Measurements from ENCODE around the gene ZNF597. TPM values are rescaled to one million over a fixed set of nuclear protein-coding genes. Genes with fewer than 3 reads are reported as not detected.
"Not testable (repeated sequence)": the region's sequence is repeated elsewhere in the genome, so short reads cannot be mapped to it uniquely, and the experiment has no call there.

The ZNF597 gene
- total RNA-seq, 2 experiments from 2014 or later = 1.9 to 2.1 TPM

GRCh38 chr16:3478242-3478925, 35.1 kb upstream of the ZNF597 start:
- ChIA-PET POLR2A (no interaction called here), CTCF (ENCODE audit: unreplicated experiment) (no interaction called here)
- intact Hi-C loops (cut with micrococcal nuclease; ENCODE audit: unreplicated experiment) = no loop called here
- DNase-seq (ENCODE audit: low spot score) = no peak
- H3K4me3 ChIP-seq (ENCODE audit: low read depth, low read length, poor library complexity, severe bottlenecking) = no peak overlapping the region
- H3K4me2 ChIP-seq (ENCODE audit: low read length) = no peak overlapping the region
- no peak for TF ChIP-seq EZH2phosphoT487 (IDR thresholded peaks at IDR 0.05; ENCODE audit: borderline replicate concordance, low read depth, low read length)
- no peak for TF ChIP-seq CTCF (conservative IDR thresholded peaks at IDR 0.05; ENCODE audit: low read length)
- H3K4me1 ChIP-seq (ENCODE audit: insufficient read depth, low read length, poor library complexity, severe bottlenecking) = no peaks in the 10 kb centered on the region
- peaks cover 42% of the 10 kb centered on the region for H3K36me3 ChIP-seq (ENCODE audit: insufficient read depth, low read length)
- no peaks in the 10 kb centered on the region for H3K9me2 ChIP-seq (ENCODE audit: insufficient read depth, low read length)
- no TSS peak for BruUV-seq (replicated peaks)
- H4K20me1 ChIP-seq (ENCODE audit: insufficient read depth, low read length) = no peaks in the 10 kb centered on the region
- no peaks in the 10 kb centered on the region for H3K9me3 ChIP-seq (ENCODE audit: low read length)
- no peak overlapping the region for H2AFZ ChIP-seq (ENCODE audit: low read length)
- no peaks in the 10 kb centered on the region; the same call in 1 of the 2 replicates for H3K79me2 ChIP-seq (ENCODE audit: insufficient read depth, low read depth, low read length)
- H3K27ac ChIP-seq (ENCODE audit: low read depth, low read length, poor library complexity, severe bottlenecking) = no peak overlapping the region

- no peak for DNase-seq (ENCODE audit: low spot score)
- no TSS peak for BruUV-seq (replicated peaks)
- ChIA-PET POLR2A (interaction anchor here (0.5 to 0.6 kb wide), 2 partner anchors 125 to 416 kb away, joined by 3 to 4 read pairs; no protein-coding TSS in a partner anchor), CTCF (ENCODE audit: unreplicated experiment) (no interaction called here)
- no peaks in the 10 kb centered on the region; the same call in 1 of the 2 replicates for H3K79me2 ChIP-seq (ENCODE audit: insufficient read depth, low read depth, low read length)
- no peaks in the 10 kb centered on the region for H4K20me1 ChIP-seq (ENCODE audit: insufficient read depth, low read length)
- no peaks in the 10 kb centered on the region for H3K4me1 ChIP-seq (ENCODE audit: insufficient read depth, low read length, poor library complexity, severe bottlenecking)
- H2AFZ ChIP-seq (ENCODE audit: low read length) = no peak overlapping the region
- no peaks in the 10 kb centered on the region for H3K9me3 ChIP-seq (ENCODE audit: low read length)
- no peak overlapping the region for H3K4me2 ChIP-seq (ENCODE audit: low read length)
- no peak overlapping the region for H3K4me3 ChIP-seq (ENCODE audit: low read depth, low read length, poor library complexity, severe bottlenecking)
- intact Hi-C loops (cut with micrococcal nuclease; ENCODE audit: unreplicated experiment) = no loop called here
- H3K36me3 ChIP-seq (ENCODE audit: insufficient read depth, low read length) = peaks cover 43% of the 10 kb centered on the region
- no peaks in the 10 kb centered on the region for H3K9me2 ChIP-seq (ENCODE audit: insufficient read depth, low read length)
- no peak overlapping the region for H3K27ac ChIP-seq (ENCODE audit: low read depth, low read length, poor library complexity, severe bottlenecking)
- TF ChIP-seq CTCF (conservative IDR thresholded peaks at IDR 0.05; ENCODE audit: low read length) = no peak
- no peak for TF ChIP-seq EZH2phosphoT487 (IDR thresholded peaks at IDR 0.05; ENCODE audit: borderline replicate concordance, low read depth, low read length)
These were observed 33.1 kb upstream of the ZNF597 start for GRCh38 chr16:3476409-3476808.

GRCh38 chr16:3475604-3476375, 32.5 kb upstream of the ZNF597 start:
- ChIA-PET POLR2A (interaction anchor here (0.6 kb wide), 1 partner anchor 124 kb away, joined by 4 read pairs; no protein-coding TSS in a partner anchor), CTCF (ENCODE audit: unreplicated experiment) (no interaction called here)
- no peak for DNase-seq (ENCODE audit: low spot score)
- H4K20me1 ChIP-seq (ENCODE audit: insufficient read depth, low read length) = no peaks in the 10 kb centered on the region
- no peak overlapping the region for H2AFZ ChIP-seq (ENCODE audit: low read length)
- H3K79me2 ChIP-seq (ENCODE audit: insufficient read depth, low read depth, low read length) = peaks cover 2% of the 10 kb centered on the region
- no peak for TF ChIP-seq CTCF (conservative IDR thresholded peaks at IDR 0.05; ENCODE audit: low read length)
- no peak for TF ChIP-seq EZH2phosphoT487 (IDR thresholded peaks at IDR 0.05; ENCODE audit: borderline replicate concordance, low read depth, low read length)
- H3K27ac ChIP-seq (ENCODE audit: low read depth, low read length, poor library complexity, severe bottlenecking) = no peak overlapping the region
- no peak overlapping the region for H3K4me2 ChIP-seq (ENCODE audit: low read length)
- H3K9me2 ChIP-seq (ENCODE audit: insufficient read depth, low read length) = no peaks in the 10 kb centered on the region
- peaks cover 39% of the 10 kb centered on the region for H3K36me3 ChIP-seq (ENCODE audit: insufficient read depth, low read length)
- intact Hi-C loops (cut with micrococcal nuclease; ENCODE audit: unreplicated experiment) = no loop called here
- H3K4me1 ChIP-seq (ENCODE audit: insufficient read depth, low read length, poor library complexity, severe bottlenecking) = no peaks in the 10 kb centered on the region
- no TSS peak for BruUV-seq (replicated peaks)
- H3K4me3 ChIP-seq (ENCODE audit: low read depth, low read length, poor library complexity, severe bottlenecking) = no peak overlapping the region
- H3K9me3 ChIP-seq (ENCODE audit: low read length) = no peaks in the 10 kb centered on the region

GRCh38 chr16:3474870-3475269, 31.6 kb upstream of the ZNF597 start:
- H3K9me2 ChIP-seq (ENCODE audit: insufficient read depth, low read length); H3K27ac ChIP-seq (ENCODE audit: low read depth, low read length, poor library complexity, severe bottlenecking); BruUV-seq (replicated peaks); H3K4me3 ChIP-seq (ENCODE audit: low read depth, low read length, poor library complexity, severe bottlenecking); H4K20me1 ChIP-seq (ENCODE audit: insufficient read depth, low read length); POLR2A ChIA-PET; H2AFZ ChIP-seq (ENCODE audit: low read length); H3K9me3 ChIP-seq (ENCODE audit: low read length); intact Hi-C loops (cut with micrococcal nuclease; ENCODE audit: unreplicated experiment); H3K4me2 ChIP-seq (ENCODE audit: low read length); H3K79me2 ChIP-seq (ENCODE audit: insufficient read depth, low read depth, low read length); H3K4me1 ChIP-seq (ENCODE audit: insufficient read depth, low read length, poor library complexity, severe bottlenecking); DNase-seq (ENCODE audit: low spot score); CTCF ChIA-PET (ENCODE audit: unreplicated experiment): not testable (repeated sequence)
- H3K36me3 ChIP-seq (ENCODE audit: insufficient read depth, low read length) = peaks cover 36% of the 10 kb centered on the region
